Stimulated activated CD4-positive, alpha-beta T cell treated with anti-CD3 and anti-CD28 coated beads, TNF-alpha, amount 100 ng/mL, for 1 hour (primary cell): ENCODE data around the gene FLT1.

ENCODE experiments used
- DNase-seq, 3 donors: peaks; one replicate each; pipeline ENCODE4 v3.0.0-alpha.2; 2020; ENCODE audit warnings: low read depth in 3 of 3, low spot score in 1 of 3

Gene FLT1

GRCh38 chr13:28429685-28430290, 65.1 kb downstream of the FLT1 start:
- no peak for DNase-seq

GRCh38 chr13:28429096-28429495, 65.8 kb downstream of the FLT1 start:
- no peak for DNase-seq

GRCh38 chr13:28426381-28426780, 68.5 kb downstream of the FLT1 start:
- DNase-seq, result no peak

GRCh38 chr13:28425793-28426192, 69.1 kb downstream of the FLT1 start:
- no peak for DNase-seq

- DNase-seq, result no peak
Measured at GRCh38 chr13:28424541-28424940, 70.4 kb downstream of the FLT1 start.

GRCh38 chr13:28423010-28423409, 71.9 kb downstream of the FLT1 start:
- no peak for DNase-seq

- DNase-seq, result no peak
Measured at GRCh38 chr13:28421676-28422410, 73.1 kb downstream of the FLT1 start.

GRCh38 chr13:28420704-28421103, 74.2 kb downstream of the FLT1 start:
- no peak for DNase-seq

GRCh38 chr13:28415994-28416421, 78.9 kb downstream of the FLT1 start:
- no peak for DNase-seq

GRCh38 chr13:28413999-28414398, 80.9 kb downstream of the FLT1 start:
- DNase-seq, result no peak

- DNase-seq, result no peak
Measured at GRCh38 chr13:28412981-28413380, 81.9 kb downstream of the FLT1 start.

- no peak for DNase-seq
Measured at GRCh38 chr13:28411831-28412353, 83.0 kb downstream of the FLT1 start.

- no peak for DNase-seq
Measured at GRCh38 chr13:28410096-28410495, 84.8 kb downstream of the FLT1 start.

- DNase-seq, result no peak
Measured at GRCh38 chr13:28409648-28410047, 85.3 kb downstream of the FLT1 start.

- no peak for DNase-seq
Measured at GRCh38 chr13:28408863-28409262, 86.1 kb downstream of the FLT1 start.

- no peak for DNase-seq
Measured at GRCh38 chr13:28408235-28408848, 86.6 kb downstream of the FLT1 start.

- DNase-seq, result no peak
Measured at GRCh38 chr13:28406733-28407266, 88.1 kb downstream of the FLT1 start.

GRCh38 chr13:28402057-28402381, 92.9 kb downstream of the FLT1 start:
- no peak for DNase-seq

- DNase-seq, result no peak
Measured at GRCh38 chr13:28401303-28402056, 93.4 kb downstream of the FLT1 start.

- DNase-seq, result no peak
Measured at GRCh38 chr13:28396053-28396452, 98.9 kb downstream of the FLT1 start.

- no peak for DNase-seq
Measured at GRCh38 chr13:28394422-28394821, 100.5 kb downstream of the FLT1 start.
